Esophagus muscularis mucosa (tissue), 4 donors: ENCODE results near the gene OCLN. TPM values are rescaled to one million over a fixed set of nuclear protein-coding genes. Genes with fewer than 3 reads are reported as not detected.

Source experiments
- DNase-seq: peaks from one replicate; pipeline ENCODE4 v3.0.0-alpha.2; 2017; ENCODE audit errors: extremely low spot score
- H3K27ac ChIP-seq, 4 donors: fragments of 200-600 bp; sonication (generic); replicated peaks in 1 of 4; 1 replicate in 3 of 4; 2 replicates in 1 of 4; pipeline ENCODE4 v1.5.1; 2016 to 2019; ENCODE audit warnings: mild to moderate bottlenecking in 1 of 4
- H3K27me3 ChIP-seq, 4 donors: fragments of 200-600 bp; sonication (generic); one replicate each; pipeline versions ENCODE4 v1.5.1 to v1.6.0; 2016 to 2019
- H3K36me3 ChIP-seq, 4 donors: fragments of 200-600 bp; sonication (generic); one replicate each; pipeline ENCODE4 v1.5.1; 2016 to 2019
- H3K4me1 ChIP-seq, 4 donors: fragments of 200-600 bp; sonication (generic); one replicate each; pipeline ENCODE4 v1.5.1; 2016 to 2019
- H3K4me3 ChIP-seq, 4 donors: fragments of 200-600 bp; sonication (generic); 1 replicate in 2 of 4; 2 replicates in 2 of 4; pipeline ENCODE4 v1.5.1; 2016 to 2019; ENCODE audit warnings: mild to moderate bottlenecking in 4 of 4, moderate library complexity in 1 of 4
- H3K9me3 ChIP-seq, 4 donors: fragments of 200-600 bp; sonication (generic); 1 replicate in 3 of 4; 2 replicates in 1 of 4; pipeline ENCODE4 v1.5.1; 2016 to 2019
- CTCF ChIP-seq, 3 experiments: fragments of 200-600 bp in 2 of 3; fragments of 450-650 bp in 1 of 3; sonication (generic) in 2 of 3; IDR thresholded peaks; one replicate each; pipeline ENCODE4 v1.5.1; 2017 to 2019; ENCODE audit warnings: antibody characterized with exemption in 3 of 3, mild to moderate bottlenecking in 2 of 3, moderate library complexity in 1 of 3
- EP300 ChIP-seq: sonication (generic); formaldehyde crosslinking; IDR thresholded peaks from one replicate; pipeline ENCODE4 v1.6.1; 2017; ENCODE audit warnings: antibody characterized with exemption
- POLR2A ChIP-seq: fragments of 450-650 bp; IDR thresholded peaks from one replicate; pipeline ENCODE4 v1.6.1; 2017; ENCODE audit warnings: antibody characterized with exemption, moderate library complexity, mild to moderate bottlenecking, low read depth
- POLR2AphosphoS5 ChIP-seq, 2 donors: sonication (generic); formaldehyde crosslinking; IDR thresholded peaks; one replicate each; pipeline ENCODE4 v1.6.1; 2017; ENCODE audit warnings: antibody characterized with exemption in 2 of 2
- whole genome bisulfite sequencing: methylation state at CpG from one replicate; pipeline ENCODE4 v1.1.5; 2018; 5-methylcytosine and 5-hydroxymethylcytosine counted together
- intact Hi-C: fragments of 100-400 bp; cut with DNase I; formaldehyde crosslinking; loops from one replicate; pipeline ENCODE4 v1.15.1; 2023
- total RNA-seq, 4 donors: library from RNA; depleted of rRNA; stranded (reverse); fragments of >200 nt; gene quantifications; one replicate each; pipeline versions ENCODE4 v1.1.0 to v1.2.1, GENCODE V29; 2016

The OCLN gene
- total RNA-seq, 4 donors from 2014 or later: 0.83 to 4.2 (median 1.8) TPM

DNA sequence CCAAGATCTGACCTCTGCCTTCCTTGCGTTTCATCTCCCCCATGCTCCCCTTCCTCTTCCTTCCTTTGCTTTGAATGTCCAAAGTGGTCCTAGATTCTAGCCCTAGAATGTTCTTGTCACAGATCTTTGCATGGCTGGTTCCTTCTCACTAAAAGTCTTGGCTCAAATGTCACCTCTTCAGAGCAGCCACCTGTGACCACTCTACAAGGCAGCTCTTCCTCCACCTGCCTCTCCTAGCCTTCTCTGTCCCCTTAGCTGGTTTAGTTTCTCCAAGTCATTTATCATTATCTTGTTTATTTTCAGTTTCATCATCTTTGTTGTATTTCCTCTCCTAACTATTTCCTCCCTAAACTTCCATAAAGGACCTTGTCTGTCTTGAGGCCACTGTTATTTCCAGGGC, 7.1 kb upstream of the OCLN start:
- no peaks in the 10 kb centered on the region for H3K9me3 ChIP-seq

DNA sequence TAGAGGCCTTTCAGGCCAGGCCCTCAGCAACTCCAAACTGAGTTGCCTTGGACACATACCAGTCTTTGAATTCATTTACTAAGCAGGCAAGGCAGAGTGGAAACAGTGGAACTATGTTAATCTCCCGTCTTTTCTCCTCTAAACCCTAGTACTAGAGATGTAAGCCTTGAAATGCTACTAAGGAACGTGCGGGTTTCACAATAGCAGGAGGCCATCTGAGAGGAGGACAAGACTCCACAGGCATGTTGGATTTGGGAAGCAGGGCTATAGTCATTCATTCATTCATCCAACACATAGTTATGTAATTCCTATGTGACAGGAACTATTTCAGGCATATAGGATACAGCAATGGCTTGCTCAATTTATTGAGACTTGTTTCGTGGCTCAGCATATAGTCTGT, 3.3 kb upstream of the OCLN start:
- no peak for TF ChIP-seq POLR2AphosphoS5 (IDR thresholded peaks at IDR 0.05)
- no peak for TF ChIP-seq CTCF (IDR thresholded peaks at IDR 0.05)
- no peak for TF ChIP-seq EP300
- TF ChIP-seq POLR2A: no peak
- Histone ChIP-seq H3K4me1 (peaks cover 19 to 26% (median 24%) of the 10 kb centered on the region in 4 donors), H3K27ac (no peak overlapping the region), H3K4me3 (no peak overlapping the region), H3K9me3 (no peaks in the 10 kb centered on the region), H3K36me3 (no peaks in the 10 kb centered on the region), H3K27me3 (peaks cover 0 to 50% (median 16%) of the 10 kb centered on the region in 4 donors)
- no peak for DNase-seq
- WGBS: 79% methylated on average over 4 of the region's 4 CpGs
- intact Hi-C loops: no loop called here

More for the DNA sequence above, 7.1 kb upstream of the OCLN start:
- Histone ChIP-seq H3K4me3 (no peak overlapping the region), H3K4me1 (no peaks in the 10 kb centered on the region), H3K27me3 (peaks cover 0 to 17% (median 0%) of the 10 kb centered on the region in 4 donors), H3K36me3 (no peaks in the 10 kb centered on the region), H3K27ac (no peak overlapping the region)
- intact Hi-C loops: no loop called here
- TF ChIP-seq POLR2AphosphoS5 (IDR thresholded peaks at IDR 0.05) (no peak), CTCF (IDR thresholded peaks at IDR 0.05) (no peak), EP300 (no peak)
- 67% methylated on average over 1 of the region's 1 CpG for WGBS
- DNase-seq: no peak

GRCh38 chr5:69491027-69491426, 1.6 kb upstream of the OCLN start:
- 32% methylated on average over 2 of the region's 2 CpGs for whole genome bisulfite sequencing
- Histone ChIP-seq H3K27ac (no peak overlapping the region), H3K36me3 (no peaks in the 10 kb centered on the region), H3K4me3 (no peak overlapping the region), H3K9me3 (no peaks in the 10 kb centered on the region), H3K4me1 (peaks cover 19 to 26% (median 25%) of the 10 kb centered on the region in 4 donors), H3K27me3 (peaks cover 0 to 63% (median 23%) of the 10 kb centered on the region in 4 donors)
- DNase-seq: no peak
- TF ChIP-seq POLR2AphosphoS5 (IDR thresholded peaks at IDR 0.05): no peak
- TF ChIP-seq CTCF (IDR thresholded peaks at IDR 0.05): no peak
- TF ChIP-seq EP300: no peak
- no peak for TF ChIP-seq POLR2A
- intact Hi-C loops: no loop called here

DNA sequence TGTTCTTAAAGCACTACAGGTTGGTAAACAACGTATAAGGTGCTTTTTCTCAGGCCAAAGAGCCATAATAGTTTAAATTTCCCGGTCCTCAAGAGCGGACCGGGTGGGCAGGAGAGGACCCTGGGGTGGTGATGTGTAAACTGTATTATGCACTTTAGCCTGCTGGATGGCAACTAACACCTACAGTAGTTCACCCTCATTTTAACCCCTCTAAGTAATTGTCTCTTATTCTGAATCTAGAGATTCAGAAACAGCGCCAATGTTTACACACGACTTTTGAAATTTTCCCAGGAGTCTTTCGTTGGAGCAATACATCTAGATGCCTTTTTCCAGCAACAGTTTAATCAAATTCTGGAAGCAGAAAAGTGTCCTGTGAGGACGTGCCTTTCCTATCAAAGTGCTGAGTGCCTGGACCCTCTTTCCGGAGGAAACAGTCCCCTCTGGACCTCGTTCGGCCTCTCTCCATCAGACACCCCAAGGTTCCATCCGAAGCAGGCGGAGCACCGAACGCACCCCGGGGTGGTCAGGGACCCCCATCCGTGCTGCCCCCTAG, 676 bp upstream of the OCLN start:
- Histone ChIP-seq H3K36me3 (no peaks in the 10 kb centered on the region), H3K9me3 (no peaks in the 10 kb centered on the region), H3K4me3 (peak overlapping the region; percentile 48 to 67 (median 60)), H3K4me1 (peaks cover 19 to 26% (median 25%) of the 10 kb centered on the region in 4 donors), H3K27ac (no peak overlapping the region), H3K27me3 (peaks cover 0 to 65% (median 23%) of the 10 kb centered on the region in 4 donors)
- TF ChIP-seq POLR2A (no peak), CTCF (IDR thresholded peaks at IDR 0.05) (no peak), EP300 (no peak), POLR2AphosphoS5 (IDR thresholded peaks at IDR 0.05) (no peak)
- intact Hi-C loops: no loop called here
- no peak for DNase-seq
- WGBS: 10% methylated on average over 14 of the region's 17 CpGs

DNA sequence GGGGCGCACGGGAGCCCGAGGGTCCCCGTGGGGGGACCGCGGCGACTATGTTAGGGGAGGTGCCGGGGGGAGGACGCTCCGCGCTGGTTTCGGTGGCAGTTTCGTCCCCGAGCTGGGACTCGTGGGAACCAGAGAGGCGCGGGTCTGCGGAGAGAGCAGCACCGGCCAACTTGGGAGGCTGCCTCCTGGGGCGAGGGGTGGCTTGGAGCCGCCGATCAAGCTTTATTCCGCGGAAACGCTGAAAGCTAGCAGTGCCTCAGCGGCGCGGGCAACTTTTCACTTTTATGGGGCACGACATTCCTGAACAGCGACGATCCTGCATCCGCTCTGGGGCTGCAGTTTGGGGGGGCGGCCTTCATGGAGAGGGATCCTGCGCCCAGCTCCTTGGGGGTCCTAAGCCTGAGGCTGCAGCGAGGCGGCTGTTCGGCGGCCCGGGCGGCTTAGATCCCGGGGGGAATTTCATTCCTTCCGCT, 369 bp downstream of the OCLN start:
- H3K27me3 ChIP-seq: peaks cover 0 to 65% (median 23%) of the 10 kb centered on the region in 4 donors
- WGBS: 2% methylated on average over 20 of the region's 42 CpGs
- H3K4me1 ChIP-seq: peaks cover 19 to 26% (median 25%) of the 10 kb centered on the region in 4 donors
- H3K9me3 ChIP-seq: no peaks in the 10 kb centered on the region
- intact Hi-C loops: no loop called here
- peak overlapping the region; percentile 48 to 67 (median 60) for H3K4me3 ChIP-seq
- TF ChIP-seq CTCF (IDR thresholded peaks at IDR 0.05): no peak
- TF ChIP-seq EP300: no peak
- TF ChIP-seq POLR2AphosphoS5 (IDR thresholded peaks at IDR 0.05): no peak
- no peak for DNase-seq
- no peaks in the 10 kb centered on the region for H3K36me3 ChIP-seq
- peak overlapping the region in 1 of 4 donors; percentile 13 for H3K27ac ChIP-seq
